HL-60/S4 (cell line): Measurements from ENCODE around the gene PAX8.
"Not testable (repeated sequence)": the region's sequence is repeated elsewhere in the genome, so short reads cannot be mapped to it uniquely, and the experiment has no call there.

Experiments used
- in situ Hi-C: fragments of 300-500 bp; cut with MboI; formaldehyde crosslinking; loops from 2 replicates; pipeline ENCODE4 v1.14.3; 2022; ENCODE audit warnings: low sequenced_read_pairs

Gene PAX8

GRCh38 chr2:113238871-113239839 lies 39.6 kb downstream of the PAX8 start:
- in situ Hi-C loops, result no loop called here

GRCh38 chr2:113237604-113238160 lies 41.0 kb downstream of the PAX8 start:
- in situ Hi-C loops, result no loop called here

- in situ Hi-C loops, result no loop called here
Observed at GRCh38 chr2:113236367-113237159, 42.2 kb downstream of the PAX8 start.

- in situ Hi-C loops, result not testable (repeated sequence)
Observed at GRCh38 chr2:113235347-113236226, 43.1 kb downstream of the PAX8 start.

GRCh38 chr2:113234721-113235346 lies 43.9 kb downstream of the PAX8 start:
- in situ Hi-C loops, result no loop called here

- in situ Hi-C loops, result no loop called here
Observed at GRCh38 chr2:113233593-113234550, 44.8 kb downstream of the PAX8 start.

GRCh38 chr2:113232740-113233139 lies 46.0 kb downstream of the PAX8 start:
- in situ Hi-C loops, result no loop called here

- in situ Hi-C loops, result no loop called here
Observed at GRCh38 chr2:113232123-113232522, 46.6 kb downstream of the PAX8 start.

GRCh38 chr2:113231064-113231463 lies 47.7 kb downstream of the PAX8 start:
- in situ Hi-C loops, result no loop called here

- in situ Hi-C loops, result no loop called here
Observed at GRCh38 chr2:113230531-113230930, 48.2 kb downstream of the PAX8 start.

- in situ Hi-C loops, result no loop called here
Observed at GRCh38 chr2:113229795-113230194, 48.9 kb downstream of the PAX8 start.

GRCh38 chr2:113228991-113229716 lies 49.6 kb downstream of the PAX8 start:
- in situ Hi-C loops, result no loop called here

- in situ Hi-C loops, result no loop called here
Observed at GRCh38 chr2:113228351-113228750, 50.4 kb downstream of the PAX8 start.

- in situ Hi-C loops, result no loop called here
Observed at GRCh38 chr2:113227698-113228097, 51.0 kb downstream of the PAX8 start.

- in situ Hi-C loops, result no loop called here
Observed at GRCh38 chr2:113227290-113227689, 51.4 kb downstream of the PAX8 start.

GRCh38 chr2:113226462-113226861 lies 52.3 kb downstream of the PAX8 start:
- in situ Hi-C loops, result no loop called here

- in situ Hi-C loops, result no loop called here
Observed at GRCh38 chr2:113225263-113226259, 53.2 kb downstream of the PAX8 start.
